PC-3 (cell line): ENCODE measurements around the gene PLPPR1. TPM values are rescaled to one million over a fixed set of nuclear protein-coding genes. Genes with fewer than 3 reads are reported as not detected.

Source experiments
- ATAC-seq: fragments of 200-7000 bp; cut with Tn5 transposase; 2 replicates; pipeline ENCODE4 v1.9.1; 2020; ENCODE audit warnings: mild to moderate bottlenecking, moderate library complexity
- BruUV-seq: library from RNA; stranded (reverse); fragments of 400-500 nt; replicated peaks from 2 replicates; lab custom pipeline; 2021; lab: Mats Ljungman, UMichigan
- CTCF ChIA-PET: fragments of 300-600 bp; sonication (Branson Sonifier 250); formaldehyde crosslinking; loops from one replicate; lab custom pipeline; 2022; ENCODE audit warnings: antibody characterized with exemption; lab: Charles Lee
- POLR2A ChIA-PET: fragments of 300-600 bp; sonication (Branson Sonifier 250); formaldehyde crosslinking; loops from one replicate; lab custom pipeline; 2022; ENCODE audit warnings: antibody characterized with exemption; ENCODE audit not compliant: unreplicated experiment; lab: Charles Lee
- DNase-seq: peaks from one replicate; pipeline ENCODE4 v3.0.0-alpha.2; 2015
- H2AFZ ChIP-seq: fragments of 300-600 bp; sonication (generic); 2 replicates; pipeline ENCODE4 v1.6.0; 2016; ENCODE audit warnings: antibody characterized with exemption, low read length
- H3F3A ChIP-seq: fragments of 300-600 bp; sonication (generic); one replicate; pipeline ENCODE4 v1.6.0; 2017; ENCODE audit warnings: antibody characterized with exemption, low read length, control low read depth, mild to moderate bottlenecking; ENCODE audit not compliant: unreplicated experiment
- H3K27ac ChIP-seq: fragments of 300-600 bp; sonication (generic); 2 replicates; pipeline ENCODE4 v1.5.1; 2016; ENCODE audit warnings: mild to moderate bottlenecking, low read length
- H3K27me3 ChIP-seq: fragments of 300-600 bp; sonication (generic); 2 replicates; pipeline ENCODE4 v1.6.1; 2016; ENCODE audit warnings: low read length, mixed read lengths
- H3K36me3 ChIP-seq: fragments of 300-600 bp; sonication (generic); 2 replicates; pipeline ENCODE4 v1.6.1; 2016; ENCODE audit warnings: low read depth, mixed run types, low read length, mixed read lengths
- H3K4me1 ChIP-seq: fragments of 300-600 bp; sonication (generic); 2 replicates; pipeline ENCODE4 v1.5.1; 2016; ENCODE audit warnings: low read length; ENCODE audit not compliant: insufficient read depth
- H3K4me2 ChIP-seq: fragments of 300-600 bp; sonication (generic); 2 replicates; pipeline ENCODE4 v1.6.0; 2016; ENCODE audit warnings: low read length
- H3K4me3 ChIP-seq: fragments of 300-600 bp; sonication (generic); 2 replicates; pipeline ENCODE4 v1.5.1; 2016; ENCODE audit warnings: mild to moderate bottlenecking, low read length, mixed read lengths
- H3K79me2 ChIP-seq: fragments of 300-600 bp; sonication (generic); 2 replicates; pipeline ENCODE4 v1.6.1; 2017; ENCODE audit warnings: low read length, mixed read lengths
- H3K9ac ChIP-seq: fragments of 300-600 bp; sonication (generic); 2 replicates; pipeline ENCODE4 v1.6.0; 2016; ENCODE audit warnings: mild to moderate bottlenecking, low read length
- H3K9me2 ChIP-seq: fragments of 300-600 bp; sonication (generic); replicated peaks from 2 replicates; pipeline ENCODE4 v1.6.1; 2016; ENCODE audit warnings: mixed run types, low read length, mixed read lengths
- H3K9me3 ChIP-seq: fragments of 300-600 bp; sonication (generic); 2 replicates; pipeline ENCODE4 v1.6.1; 2016; ENCODE audit warnings: low read length, mixed read lengths
- H4K20me1 ChIP-seq: fragments of 300-600 bp; sonication (generic); 2 replicates; pipeline ENCODE4 v1.6.1; 2016; ENCODE audit warnings: low read length, mixed read lengths
- EZH2 ChIP-seq: fragments of 300-600 bp; sonication (generic); IDR thresholded peaks from one replicate; pipeline ENCODE4 v1.6.1; 2017; ENCODE audit warnings: antibody characterized with exemption, mild to moderate bottlenecking, low read length; ENCODE audit not compliant: unreplicated experiment
- EZH2phosphoT487 ChIP-seq: fragments of 300-600 bp; sonication (generic); IDR thresholded peaks from 2 replicates; pipeline ENCODE4 v1.6.1; 2018; ENCODE audit warnings: mild to moderate bottlenecking, antibody characterized with exemption, low read length, borderline replicate concordance
- intact Hi-C: fragments of 100-400 bp; cut with micrococcal nuclease; formaldehyde crosslinking; loops from 2 replicates; pipeline ENCODE4 v1.9.0; 2023
- total RNA-seq: library from RNA; depleted of rRNA; stranded (reverse); fragments of >200 nt; gene quantifications from 2 replicates; pipeline ENCODE4 v1.2.3, GENCODE V29; 2014
- TF ChIP-seq, protein P1 (sequence below): fragments of 300-600 bp; sonication (generic); conservative IDR thresholded peaks from 2 replicates; pipeline ENCODE4 v1.5.1; 2017; ENCODE audit warnings: antibody characterized with exemption, low read depth, mild to moderate bottlenecking, low read length

The PLPPR1 gene
- total RNA-seq, 1 experiment from 2014 or later: not detected

DNA sequence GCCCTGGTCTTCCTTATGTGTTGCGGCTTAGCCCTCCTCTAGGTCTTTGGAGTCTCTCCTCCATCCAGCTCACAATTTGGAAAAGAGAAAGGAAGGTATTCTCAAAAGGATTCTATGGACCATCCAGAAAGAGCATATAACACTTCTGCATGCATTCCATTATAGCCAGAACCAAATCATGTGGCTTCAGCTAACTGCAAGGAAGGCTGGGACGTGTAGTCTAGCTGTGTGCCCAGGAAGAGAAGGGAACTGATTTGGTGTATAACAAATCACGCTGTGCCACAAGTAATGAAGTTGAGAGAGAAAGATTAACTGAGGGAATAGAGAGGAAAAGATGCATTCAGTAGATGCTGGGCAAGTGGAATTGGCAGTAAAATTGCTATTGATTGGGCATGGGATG lies 43.7 kb downstream of the PLPPR1 start:
- no peaks in the 10 kb centered on the region for H3F3A ChIP-seq

GRCh38 chr9:101073122-101073521 lies 44.6 kb downstream of the PLPPR1 start:
- POLR2A ChIA-PET: no interaction called here
- Histone ChIP-seq H3K27ac (no peak overlapping the region), H3K9me2 (no peaks in the 10 kb centered on the region), H3K4me2 (no peak overlapping the region), H3K36me3 (no peaks in the 10 kb centered on the region), H3K9me3 (no peaks in the 10 kb centered on the region), H3K9ac (no peak overlapping the region), H3K79me2 (no peaks in the 10 kb centered on the region), H3F3A (no peaks in the 10 kb centered on the region), H3K4me1 (no peaks in the 10 kb centered on the region), H3K27me3 (no peaks in the 10 kb centered on the region), H4K20me1 (no peaks in the 10 kb centered on the region), H2AFZ (no peak overlapping the region), H3K4me3 (no peak overlapping the region)
- no peak for ATAC-seq
- TF ChIP-seq EZH2 (no peak), EZH2phosphoT487 (no peak)
- TF ChIP-seq, protein P1, sequence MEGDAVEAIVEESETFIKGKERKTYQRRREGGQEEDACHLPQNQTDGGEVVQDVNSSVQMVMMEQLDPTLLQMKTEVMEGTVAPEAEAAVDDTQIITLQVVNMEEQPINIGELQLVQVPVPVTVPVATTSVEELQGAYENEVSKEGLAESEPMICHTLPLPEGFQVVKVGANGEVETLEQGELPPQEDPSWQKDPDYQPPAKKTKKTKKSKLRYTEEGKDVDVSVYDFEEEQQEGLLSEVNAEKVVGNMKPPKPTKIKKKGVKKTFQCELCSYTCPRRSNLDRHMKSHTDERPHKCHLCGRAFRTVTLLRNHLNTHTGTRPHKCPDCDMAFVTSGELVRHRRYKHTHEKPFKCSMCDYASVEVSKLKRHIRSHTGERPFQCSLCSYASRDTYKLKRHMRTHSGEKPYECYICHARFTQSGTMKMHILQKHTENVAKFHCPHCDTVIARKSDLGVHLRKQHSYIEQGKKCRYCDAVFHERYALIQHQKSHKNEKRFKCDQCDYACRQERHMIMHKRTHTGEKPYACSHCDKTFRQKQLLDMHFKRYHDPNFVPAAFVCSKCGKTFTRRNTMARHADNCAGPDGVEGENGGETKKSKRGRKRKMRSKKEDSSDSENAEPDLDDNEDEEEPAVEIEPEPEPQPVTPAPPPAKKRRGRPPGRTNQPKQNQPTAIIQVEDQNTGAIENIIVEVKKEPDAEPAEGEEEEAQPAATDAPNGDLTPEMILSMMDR: no peak
- CTCF ChIA-PET: no interaction called here
- DNase-seq: no peak
- intact Hi-C loops: no loop called here
- BruUV-seq: no TSS peak

More for the DNA sequence above, 43.7 kb downstream of the PLPPR1 start:
- no TSS peak for BruUV-seq
- H3K4me3 ChIP-seq: no peak overlapping the region
- intact Hi-C loops: no loop called here
- ATAC-seq (no peak), DNase-seq (no peak)
- no peak overlapping the region for H3K9ac ChIP-seq
- H3K9me3 ChIP-seq: no peaks in the 10 kb centered on the region
- H3K79me2 ChIP-seq: no peaks in the 10 kb centered on the region
- no peaks in the 10 kb centered on the region for H4K20me1 ChIP-seq
- CTCF ChIA-PET: no interaction called here
- no peaks in the 10 kb centered on the region for H3K4me1 ChIP-seq
- H3K27ac ChIP-seq: no peak overlapping the region
- POLR2A ChIA-PET: no interaction called here
- H2AFZ ChIP-seq: no peak overlapping the region
- H3K36me3 ChIP-seq: no peaks in the 10 kb centered on the region
- no peaks in the 10 kb centered on the region for H3K9me2 ChIP-seq
- no peak overlapping the region for H3K4me2 ChIP-seq
- H3K27me3 ChIP-seq: no peaks in the 10 kb centered on the region
- TF ChIP-seq, protein P1: no peak
- no peak for TF ChIP-seq EZH2
- TF ChIP-seq EZH2phosphoT487: no peak

GRCh38 chr9:101081641-101082040 lies 53.1 kb downstream of the PLPPR1 start:
- TF ChIP-seq, protein P1: no peak
- TF ChIP-seq EZH2 (no peak), EZH2phosphoT487 (no peak)
- DNase-seq (no peak), ATAC-seq (no peak)
- H2AFZ ChIP-seq: no peak overlapping the region
- H3F3A ChIP-seq: no peaks in the 10 kb centered on the region
- no peaks in the 10 kb centered on the region for H4K20me1 ChIP-seq
- H3K27ac ChIP-seq: no peak overlapping the region
- no peaks in the 10 kb centered on the region for H3K9me3 ChIP-seq
- no peak overlapping the region for H3K4me2 ChIP-seq
- no TSS peak for BruUV-seq
- H3K9ac ChIP-seq: no peak overlapping the region
- H3K36me3 ChIP-seq: no peaks in the 10 kb centered on the region
- CTCF ChIA-PET: no interaction called here
- no peaks in the 10 kb centered on the region for H3K9me2 ChIP-seq
- H3K4me3 ChIP-seq: no peak overlapping the region
- no peaks in the 10 kb centered on the region for H3K79me2 ChIP-seq
- POLR2A ChIA-PET: no interaction called here
- no peaks in the 10 kb centered on the region for H3K4me1 ChIP-seq
- no peaks in the 10 kb centered on the region for H3K27me3 ChIP-seq
- intact Hi-C loops: no loop called here
